NCI-H82 (cell line): ENCODE data around the gene MYO15B.
A peak's percentile ranks its signal among the peaks of the same experiment; 100 is the strongest.

Source experiments
- DNase-seq: peaks from one replicate; lab custom pipeline; 2025; lab: John Stamatoyannopoulos, UW

Gene MYO15B

GRCh38 chr17:75639771-75640555 is 52.4 kb downstream of the MYO15B start:
- no peak for DNase-seq

- no peak for DNase-seq
Measured at GRCh38 chr17:75640556-75641119, 53.0 kb downstream of the MYO15B start.

- no peak for DNase-seq
Measured at GRCh38 chr17:75641343-75641742, 53.7 kb downstream of the MYO15B start.

GRCh38 chr17:75642182-75642783 is 54.7 kb downstream of the MYO15B start:
- no peak for DNase-seq

GRCh38 chr17:75642784-75643642 is 55.4 kb downstream of the MYO15B start:
- DNase-seq = no peak

- no peak for DNase-seq
Measured at GRCh38 chr17:75643643-75644017, 56.0 kb downstream of the MYO15B start.

GRCh38 chr17:75645501-75645888 is 57.9 kb downstream of the MYO15B start:
- no peak for DNase-seq

GRCh38 chr17:75645889-75646637 is 58.5 kb downstream of the MYO15B start:
- no peak for DNase-seq

GRCh38 chr17:75646638-75646992 is 59.0 kb downstream of the MYO15B start:
- DNase-seq = no peak

GRCh38 chr17:75647061-75647460 is 59.5 kb downstream of the MYO15B start:
- no peak for DNase-seq

GRCh38 chr17:75647921-75648320 is 60.3 kb downstream of the MYO15B start:
- DNase-seq = no peak

- DNase-seq = no peak
Measured at GRCh38 chr17:75649687-75650086, 62.1 kb downstream of the MYO15B start.

- DNase-seq = no peak
Measured at GRCh38 chr17:75650874-75651273, 63.3 kb downstream of the MYO15B start.

- DNase-seq = no peak
Measured at GRCh38 chr17:75652341-75652740, 64.7 kb downstream of the MYO15B start.

- peak; percentile 69 for DNase-seq
Measured at GRCh38 chr17:75652934-75653549, 65.4 kb downstream of the MYO15B start.

GRCh38 chr17:75654176-75654575 is 66.6 kb downstream of the MYO15B start:
- DNase-seq = no peak

- DNase-seq = no peak
Measured at GRCh38 chr17:75658237-75658636, 70.6 kb downstream of the MYO15B start.

- DNase-seq = no peak
Measured at GRCh38 chr17:75661531-75661930, 73.9 kb downstream of the MYO15B start.

- no peak for DNase-seq
Measured at GRCh38 chr17:75662511-75662910, 74.9 kb downstream of the MYO15B start.

- DNase-seq = no peak
Measured at GRCh38 chr17:75664099-75664549, 76.5 kb downstream of the MYO15B start.

- no peak for DNase-seq
Measured at GRCh38 chr17:75665981-75666380, 78.4 kb downstream of the MYO15B start.
